ENCODE results near the gene SMIM15.
"Not testable (repeated sequence)": the region's sequence is repeated elsewhere in the genome, so short reads cannot be mapped to it uniquely, and the experiment has no call there.

SMIM15 gene

GRCh38 chr5:61200582-61201155 lies 38.4 kb upstream of the SMIM15 start:
- H2BK120ac ChIP-seq (ENCODE audit: insufficient read depth, low read length, poor library complexity) = no peak overlapping the region
- H3K27me3 ChIP-seq (ENCODE audit: insufficient read depth, low read length) = no peaks in the 10 kb centered on the region
- no peaks in the 10 kb centered on the region for H3K4me1 ChIP-seq (ENCODE audit: control insufficient read depth in 1 of 2, insufficient read depth in 2 of 2, low read length in 2 of 2)
- DNase-seq = no peak
- no peak overlapping the region for H2AK5ac ChIP-seq (ENCODE audit: low read length)
- no peaks in the 10 kb centered on the region for H3K79me2 ChIP-seq (ENCODE audit: control insufficient read depth, insufficient read depth, low read length, poor library complexity)
- H3K79me1 ChIP-seq (ENCODE audit: low read length) = no peaks in the 10 kb centered on the region
- peaks cover 3% of the 10 kb centered on the region for H3K9me3 ChIP-seq (ENCODE audit: insufficient read depth, low read depth, low read length)
- peaks cover 0 to 2% of the 10 kb centered on the region in 2 experiments for H3K36me3 ChIP-seq (ENCODE audit: control insufficient read depth in 1 of 2, insufficient read depth in 2 of 2, low read length in 2 of 2)
- no peak overlapping the region for H3K14ac ChIP-seq (ENCODE audit: low read length)
- WGBS (ENCODE audit: extremely low coverage, insufficient coverage, insufficient read length) = no CpG with 5 or more reads among the region's 8 CpGs
- no peak overlapping the region for H3K18ac ChIP-seq (ENCODE audit: low read length)
- no peak overlapping the region for H4K12ac ChIP-seq (ENCODE audit: low read depth, low read length)
- H3K4me3 ChIP-seq (ENCODE audit: low read depth, low read length) = no peak overlapping the region
- no peak overlapping the region for H3K4ac ChIP-seq (ENCODE audit: low read depth, low read length)
- no peak overlapping the region for H4K91ac ChIP-seq (ENCODE audit: low read depth, low read length)
- no peak overlapping the region for H3K4me2 ChIP-seq (ENCODE audit: low read length)
- no peak overlapping the region for H3K23ac ChIP-seq (ENCODE audit: low read length)
- no peak overlapping the region for H4K8ac ChIP-seq (ENCODE audit: low read depth, low read length)
- H2BK5ac ChIP-seq (ENCODE audit: low read depth, low read length, poor library complexity) = no peak overlapping the region
- H3K9ac ChIP-seq (ENCODE audit: low read length) = no peak overlapping the region
- H3K27ac ChIP-seq (ENCODE audit: low read depth, low read length) = no peak overlapping the region
- no peak overlapping the region for H2BK12ac ChIP-seq (ENCODE audit: low read length)
- no peak overlapping the region for H2AFZ ChIP-seq (ENCODE audit: insufficient read depth, low read length, poor library complexity)

- H3K18ac ChIP-seq (ENCODE audit: low read length) = no peak overlapping the region
- H3K4me3 ChIP-seq (ENCODE audit: low read depth, low read length) = no peak overlapping the region
These were observed 36.3 kb upstream of the SMIM15 start for GRCh38 chr5:61198606-61199005.

DNA sequence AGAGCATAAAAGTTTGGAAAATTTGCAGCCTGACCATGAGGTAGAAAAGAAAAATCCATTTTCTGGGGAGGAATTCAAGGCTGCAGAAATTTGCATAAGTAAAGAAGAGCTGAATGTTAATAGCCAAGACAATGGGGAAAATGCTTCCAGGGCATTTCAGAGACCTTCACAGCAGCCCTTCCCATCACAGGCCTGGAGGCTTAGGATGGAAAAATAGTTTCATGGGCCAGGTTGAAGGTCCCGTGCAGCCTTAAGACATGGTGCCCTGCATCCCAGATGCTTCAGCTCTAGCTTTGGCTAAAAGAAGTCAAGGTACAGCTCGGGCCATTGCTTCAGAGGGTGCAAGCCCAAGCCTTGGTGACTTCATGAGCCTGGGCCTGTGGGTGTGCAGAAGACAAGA lies 25.6 kb upstream of the SMIM15 start:
- not testable (repeated sequence) for H4K91ac ChIP-seq (ENCODE audit: low read depth, low read length); H2AFZ ChIP-seq (ENCODE audit: insufficient read depth, low read length, poor library complexity); H2AK5ac ChIP-seq (ENCODE audit: low read length); H2BK5ac ChIP-seq (ENCODE audit: low read depth, low read length, poor library complexity); DNase-seq; H3K18ac ChIP-seq (ENCODE audit: low read length); H3K36me3 ChIP-seq (ENCODE audit: control insufficient read depth in 1 of 2, insufficient read depth in 2 of 2, low read length in 2 of 2); H3K79me1 ChIP-seq (ENCODE audit: low read length); H4K12ac ChIP-seq (ENCODE audit: low read depth, low read length); H3K4ac ChIP-seq (ENCODE audit: low read depth, low read length); H3K4me3 ChIP-seq (ENCODE audit: low read depth, low read length); H4K8ac ChIP-seq (ENCODE audit: low read depth, low read length); H3K4me2 ChIP-seq (ENCODE audit: low read length); H3K27me3 ChIP-seq (ENCODE audit: insufficient read depth, low read length); H3K27ac ChIP-seq (ENCODE audit: low read depth, low read length); H3K14ac ChIP-seq (ENCODE audit: low read length); H3K9ac ChIP-seq (ENCODE audit: low read length); H3K9me3 ChIP-seq (ENCODE audit: insufficient read depth, low read depth, low read length); H2BK120ac ChIP-seq (ENCODE audit: insufficient read depth, low read length, poor library complexity); H3K23ac ChIP-seq (ENCODE audit: low read length); H3K79me2 ChIP-seq (ENCODE audit: control insufficient read depth, insufficient read depth, low read length, poor library complexity); H2BK12ac ChIP-seq (ENCODE audit: low read length); H3K4me1 ChIP-seq (ENCODE audit: control insufficient read depth in 1 of 2, insufficient read depth in 2 of 2, low read length in 2 of 2)
- no CpG with 5 or more reads among the region's 2 CpGs for WGBS (ENCODE audit: extremely low coverage, insufficient coverage, insufficient read length)

More at GRCh38 chr5:61198606-61199005, 36.3 kb upstream of the SMIM15 start:
- no peak overlapping the region for H2BK5ac ChIP-seq (ENCODE audit: low read depth, low read length, poor library complexity)
- no peak overlapping the region for H2AK5ac ChIP-seq (ENCODE audit: low read length)
- H3K4ac ChIP-seq (ENCODE audit: low read depth, low read length) = no peak overlapping the region
- no peak overlapping the region for H2BK12ac ChIP-seq (ENCODE audit: low read length)
- H3K4me1 ChIP-seq (ENCODE audit: control insufficient read depth in 1 of 2, insufficient read depth in 2 of 2, low read length in 2 of 2) = no peaks in the 10 kb centered on the region
- no peak overlapping the region for H2BK120ac ChIP-seq (ENCODE audit: insufficient read depth, low read length, poor library complexity)
- no CpG with 5 or more reads among the region's 2 CpGs for WGBS (ENCODE audit: extremely low coverage, insufficient coverage, insufficient read length)
- no peak overlapping the region for H3K9ac ChIP-seq (ENCODE audit: low read length)
- H4K91ac ChIP-seq (ENCODE audit: low read depth, low read length) = no peak overlapping the region
- H3K4me2 ChIP-seq (ENCODE audit: low read length) = no peak overlapping the region
- H3K23ac ChIP-seq (ENCODE audit: low read length) = no peak overlapping the region
- no peak overlapping the region for H3K14ac ChIP-seq (ENCODE audit: low read length)
- no peaks in the 10 kb centered on the region for H3K79me1 ChIP-seq (ENCODE audit: low read length)
- H3K36me3 ChIP-seq (ENCODE audit: control insufficient read depth in 1 of 2, insufficient read depth in 2 of 2, low read length in 2 of 2) = no peaks in the 10 kb centered on the region
- no peak for DNase-seq
- no peak overlapping the region for H2AFZ ChIP-seq (ENCODE audit: insufficient read depth, low read length, poor library complexity)
- no peak overlapping the region for H4K12ac ChIP-seq (ENCODE audit: low read depth, low read length)
- H3K79me2 ChIP-seq (ENCODE audit: control insufficient read depth, insufficient read depth, low read length, poor library complexity) = no peaks in the 10 kb centered on the region
- H3K27ac ChIP-seq (ENCODE audit: low read depth, low read length) = no peak overlapping the region
- H4K8ac ChIP-seq (ENCODE audit: low read depth, low read length) = no peak overlapping the region
- no peaks in the 10 kb centered on the region for H3K27me3 ChIP-seq (ENCODE audit: insufficient read depth, low read length)
- H3K9me3 ChIP-seq (ENCODE audit: insufficient read depth, low read depth, low read length) = no peaks in the 10 kb centered on the region

- H3K4me3 ChIP-seq (ENCODE audit: low read depth, low read length); H4K91ac ChIP-seq (ENCODE audit: low read depth, low read length); H3K36me3 ChIP-seq (ENCODE audit: control insufficient read depth in 1 of 2, insufficient read depth in 2 of 2, low read length in 2 of 2); H3K4me1 ChIP-seq (ENCODE audit: control insufficient read depth in 1 of 2, insufficient read depth in 2 of 2, low read length in 2 of 2); H3K14ac ChIP-seq (ENCODE audit: low read length); H3K27ac ChIP-seq (ENCODE audit: low read depth, low read length); H3K27me3 ChIP-seq (ENCODE audit: insufficient read depth, low read length); H4K8ac ChIP-seq (ENCODE audit: low read depth, low read length); H3K79me2 ChIP-seq (ENCODE audit: control insufficient read depth, insufficient read depth, low read length, poor library complexity); H2BK120ac ChIP-seq (ENCODE audit: insufficient read depth, low read length, poor library complexity); H3K4me2 ChIP-seq (ENCODE audit: low read length); H3K9me3 ChIP-seq (ENCODE audit: insufficient read depth, low read depth, low read length); H4K12ac ChIP-seq (ENCODE audit: low read depth, low read length); H3K23ac ChIP-seq (ENCODE audit: low read length); H2AFZ ChIP-seq (ENCODE audit: insufficient read depth, low read length, poor library complexity); H3K79me1 ChIP-seq (ENCODE audit: low read length); H2BK12ac ChIP-seq (ENCODE audit: low read length); H3K18ac ChIP-seq (ENCODE audit: low read length); H3K9ac ChIP-seq (ENCODE audit: low read length); DNase-seq; H3K4ac ChIP-seq (ENCODE audit: low read depth, low read length); H2AK5ac ChIP-seq (ENCODE audit: low read length); H2BK5ac ChIP-seq (ENCODE audit: low read depth, low read length, poor library complexity): not testable (repeated sequence)
These were observed 25.1 kb upstream of the SMIM15 start for GRCh38 chr5:61187352-61187751.
